Nephron (organoid): ENCODE results near the gene PIGN.

ENCODE experiments used
- H3K27ac Mint-ChIP-seq, 3 experiments: 2 replicates each; pipeline ENCODE4 v1.8.0; 2020; ENCODE audit warnings: mixed read lengths in 3 of 3, mild to moderate bottlenecking in 2 of 3, moderate library complexity in 1 of 3
- H3K27me3 Mint-ChIP-seq: 2 replicates; pipeline ENCODE4 v1.8.0; 2021; ENCODE audit warnings: low read depth, mild to moderate bottlenecking, moderate library complexity, mixed read lengths
- H3K36me3 Mint-ChIP-seq: 2 replicates; pipeline ENCODE4 v1.8.0; 2020; ENCODE audit warnings: low read depth, mixed read lengths
- H3K4me1 Mint-ChIP-seq: 2 replicates; pipeline ENCODE4 v1.8.0; 2020; ENCODE audit warnings: mixed read lengths
- H3K4me3 Mint-ChIP-seq, 3 experiments: 2 replicates each; pipeline ENCODE4 v1.8.0; 2020; ENCODE audit warnings: mild to moderate bottlenecking in 3 of 3, mixed read lengths in 3 of 3, moderate library complexity in 2 of 3
- H3K9me3 Mint-ChIP-seq: 2 replicates; pipeline ENCODE4 v1.8.0; 2020; ENCODE audit warnings: mixed read lengths
- TF ChIP-seq, protein P1 (sequence below), 3 experiments: fragments of 200-600 bp; sonication (generic); IDR thresholded peaks; one replicate each; pipeline ENCODE4 v1.5.0; 2021; ENCODE audit warnings: antibody characterized with exemption in 3 of 3; ENCODE audit not compliant: unreplicated experiment in 3 of 3

PIGN gene

DNA sequence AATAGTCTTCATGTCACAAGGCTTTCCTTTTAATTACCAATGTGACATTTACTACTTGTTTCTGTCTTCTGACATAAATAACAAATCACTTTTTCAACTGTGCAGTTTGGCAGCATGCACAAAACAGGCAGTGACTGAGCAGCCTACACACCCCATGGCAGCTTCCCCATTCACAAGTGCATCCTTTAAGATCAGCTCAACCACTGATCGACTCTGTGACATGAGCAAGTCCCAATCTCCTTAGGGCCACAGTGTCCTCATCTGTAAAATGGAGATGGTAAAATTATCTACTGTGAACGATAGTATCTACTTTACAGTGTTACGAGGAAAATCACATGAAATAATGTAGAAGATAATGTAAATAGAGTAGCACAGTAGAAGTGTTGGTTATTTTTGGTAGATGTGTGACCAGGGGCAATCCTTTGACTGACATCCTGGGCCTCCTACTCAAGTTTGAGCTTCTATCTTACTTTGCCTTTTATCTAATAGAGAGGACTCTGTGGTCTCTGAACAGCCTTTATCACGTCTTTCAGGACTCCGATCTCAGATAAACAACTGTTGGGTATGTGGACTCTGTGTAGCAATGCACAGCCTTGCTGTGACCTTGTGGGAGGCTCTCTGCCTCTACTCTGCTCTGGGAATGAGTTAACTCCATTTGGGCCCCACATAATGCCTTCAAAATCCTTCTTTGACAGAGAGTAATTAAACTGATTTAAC, 120.6 kb downstream of the PIGN start:
- Mint-ChIP-seq H3K9me3 (no peaks in the 10 kb centered on the region), H3K36me3 (peaks cover 11% of the 10 kb centered on the region), H3K27me3 (peaks cover 3% of the 10 kb centered on the region), H3K4me3 (no peak overlapping the region), H3K27ac (no peak overlapping the region), H3K4me1 (no peaks in the 10 kb centered on the region)
- TF ChIP-seq, protein P1, sequence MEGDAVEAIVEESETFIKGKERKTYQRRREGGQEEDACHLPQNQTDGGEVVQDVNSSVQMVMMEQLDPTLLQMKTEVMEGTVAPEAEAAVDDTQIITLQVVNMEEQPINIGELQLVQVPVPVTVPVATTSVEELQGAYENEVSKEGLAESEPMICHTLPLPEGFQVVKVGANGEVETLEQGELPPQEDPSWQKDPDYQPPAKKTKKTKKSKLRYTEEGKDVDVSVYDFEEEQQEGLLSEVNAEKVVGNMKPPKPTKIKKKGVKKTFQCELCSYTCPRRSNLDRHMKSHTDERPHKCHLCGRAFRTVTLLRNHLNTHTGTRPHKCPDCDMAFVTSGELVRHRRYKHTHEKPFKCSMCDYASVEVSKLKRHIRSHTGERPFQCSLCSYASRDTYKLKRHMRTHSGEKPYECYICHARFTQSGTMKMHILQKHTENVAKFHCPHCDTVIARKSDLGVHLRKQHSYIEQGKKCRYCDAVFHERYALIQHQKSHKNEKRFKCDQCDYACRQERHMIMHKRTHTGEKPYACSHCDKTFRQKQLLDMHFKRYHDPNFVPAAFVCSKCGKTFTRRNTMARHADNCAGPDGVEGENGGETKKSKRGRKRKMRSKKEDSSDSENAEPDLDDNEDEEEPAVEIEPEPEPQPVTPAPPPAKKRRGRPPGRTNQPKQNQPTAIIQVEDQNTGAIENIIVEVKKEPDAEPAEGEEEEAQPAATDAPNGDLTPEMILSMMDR (IDR thresholded peaks at IDR 0.05; ENCODE audit: unreplicated experiment in 3 of 3), result no peak

DNA sequence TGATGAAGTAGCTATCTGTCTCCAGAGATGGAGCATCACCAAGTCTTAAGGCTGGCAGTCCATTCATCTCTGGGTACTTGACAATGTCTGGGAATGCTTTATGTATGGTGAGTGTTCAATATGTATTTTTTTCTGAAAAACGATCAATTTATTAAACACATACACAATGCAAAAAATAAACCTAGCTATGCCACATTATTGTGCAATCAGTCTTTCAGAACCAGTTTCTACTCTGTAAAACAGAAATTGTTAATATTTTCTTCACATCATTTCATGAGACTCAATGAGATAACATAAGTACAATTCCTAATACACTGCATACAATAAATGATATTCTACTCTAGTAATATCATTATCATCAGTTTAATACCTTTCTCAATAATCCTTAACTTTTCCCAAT, 122.5 kb downstream of the PIGN start:
- Mint-ChIP-seq H3K4me1 (no peaks in the 10 kb centered on the region), H3K27ac (no peak overlapping the region), H3K4me3 (no peak overlapping the region), H3K36me3 (peaks cover 15% of the 10 kb centered on the region), H3K27me3 (peaks cover 3% of the 10 kb centered on the region), H3K9me3 (no peaks in the 10 kb centered on the region)
- TF ChIP-seq, protein P1 (IDR thresholded peaks at IDR 0.05; ENCODE audit: unreplicated experiment in 3 of 3), result no peak

DNA sequence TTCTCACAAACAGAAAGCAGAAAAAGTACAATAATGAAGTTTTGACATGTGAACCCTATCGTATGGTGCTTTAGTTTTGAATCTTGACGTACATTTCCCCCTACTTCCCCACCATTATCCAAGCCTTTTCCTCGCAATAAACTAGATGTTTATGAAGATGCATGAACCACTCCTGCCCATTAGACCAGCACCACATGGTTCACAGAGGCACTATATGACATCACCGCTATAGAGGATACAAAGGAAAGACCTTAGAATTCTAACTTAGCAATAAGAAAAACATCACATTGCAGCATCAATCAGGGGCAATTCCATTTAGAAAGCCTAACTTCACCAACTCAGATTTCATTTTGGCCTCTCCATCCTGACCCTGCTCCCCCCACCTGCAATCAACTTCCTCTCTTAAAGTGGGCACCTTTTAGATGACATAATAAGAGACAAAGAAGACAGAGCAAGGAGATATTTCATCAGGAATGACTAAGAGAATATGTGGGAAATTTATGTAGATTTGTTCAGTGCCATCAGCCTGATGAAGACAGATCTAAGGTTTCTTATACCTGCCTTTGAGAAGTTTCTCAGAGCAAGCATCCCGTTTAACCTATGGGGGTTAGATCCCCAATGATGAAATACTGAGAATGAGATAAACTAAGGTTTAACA, 124.9 kb downstream of the PIGN start:
- no peak overlapping the region for H3K4me3 Mint-ChIP-seq
- no peaks in the 10 kb centered on the region for H3K4me1 Mint-ChIP-seq
- TF ChIP-seq, protein P1 (IDR thresholded peaks at IDR 0.05; ENCODE audit: unreplicated experiment in 3 of 3), result no peak
- H3K9me3 Mint-ChIP-seq, result no peaks in the 10 kb centered on the region
- peaks cover 11% of the 10 kb centered on the region for H3K36me3 Mint-ChIP-seq
- peak overlapping the region in 2 of 3 experiments; percentile 4 to 47 for H3K27ac Mint-ChIP-seq
- H3K27me3 Mint-ChIP-seq, result peaks cover 3% of the 10 kb centered on the region

DNA sequence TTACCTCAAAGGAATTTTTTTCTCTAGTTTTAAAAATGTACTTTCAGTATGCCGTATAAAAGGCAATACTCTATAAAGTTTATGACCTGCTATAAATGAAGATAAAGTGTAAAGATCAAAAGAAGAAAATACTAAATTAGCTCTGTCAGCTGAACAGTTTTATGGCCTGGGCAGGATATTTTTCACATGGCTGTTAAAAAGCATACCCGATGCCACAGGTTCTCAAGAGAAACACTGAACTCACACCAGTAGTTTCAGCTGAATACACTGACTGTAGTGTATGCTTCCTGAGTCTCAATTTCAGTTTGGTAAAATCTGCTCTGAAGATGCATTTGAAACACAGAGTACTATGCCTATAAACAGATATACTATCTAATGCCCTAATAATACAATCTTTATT, 126.0 kb downstream of the PIGN start:
- Mint-ChIP-seq H3K27ac (peak overlapping the region in 1 of 3 experiments; percentile 47), H3K27me3 (peaks cover 3% of the 10 kb centered on the region), H3K36me3 (peaks cover 11% of the 10 kb centered on the region), H3K4me1 (no peaks in the 10 kb centered on the region), H3K9me3 (peaks cover 3% of the 10 kb centered on the region), H3K4me3 (no peak overlapping the region)
- TF ChIP-seq, protein P1 (IDR thresholded peaks at IDR 0.05; ENCODE audit: unreplicated experiment in 3 of 3), result no peak

DNA sequence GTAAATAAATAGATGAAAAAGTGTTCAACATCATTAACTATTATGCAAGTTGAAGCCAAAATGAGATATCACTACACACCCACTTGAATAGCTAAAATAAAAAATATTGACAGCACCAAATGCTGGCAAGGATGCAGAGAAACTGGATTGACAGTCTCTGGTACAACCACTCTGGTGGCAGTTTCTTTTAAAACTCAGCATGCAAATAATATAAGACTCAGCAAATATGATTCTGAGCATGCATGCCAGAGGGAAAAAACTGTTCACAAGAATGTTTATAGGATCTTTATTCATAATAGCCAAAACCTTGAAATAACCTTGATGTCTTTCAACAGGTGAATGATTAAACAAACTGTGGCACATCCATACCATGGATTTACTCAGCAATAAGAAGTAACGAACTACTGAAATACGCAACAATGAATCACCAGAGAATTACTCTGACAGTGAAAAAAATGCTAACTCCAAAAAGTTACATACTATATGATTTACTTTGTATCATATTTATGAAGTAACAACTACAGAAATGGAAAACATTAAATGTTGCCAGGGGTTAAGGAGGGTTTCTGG, 131.8 kb downstream of the PIGN start:
- no peaks in the 10 kb centered on the region for H3K27me3 Mint-ChIP-seq
- peaks cover 16% of the 10 kb centered on the region for H3K9me3 Mint-ChIP-seq
- H3K4me1 Mint-ChIP-seq, result no peaks in the 10 kb centered on the region
- no peak overlapping the region for H3K4me3 Mint-ChIP-seq
- no peak overlapping the region for H3K27ac Mint-ChIP-seq
- TF ChIP-seq, protein P1 (IDR thresholded peaks at IDR 0.05; ENCODE audit: unreplicated experiment in 3 of 3), result no peak
- H3K36me3 Mint-ChIP-seq, result peaks cover 22% of the 10 kb centered on the region
